ENCODE measurements around the gene PDE6B.

- TF ChIP-seq CTCF (IDR thresholded peaks at IDR 0.05; ENCODE audit: poor library complexity) (no peak), EZH2 (IDR thresholded peaks at IDR 0.05; ENCODE audit: borderline replicate concordance) (no peak), EZH2phosphoT487 (IDR thresholded peaks at IDR 0.05; ENCODE audit: low read depth, severe bottlenecking, unreplicated experiment) (no peak)
These were observed 53.1 kb downstream of the PDE6B start for GRCh38 chr4:678331-679103.
